Measurements from ENCODE around the gene TEX19.

DNA sequence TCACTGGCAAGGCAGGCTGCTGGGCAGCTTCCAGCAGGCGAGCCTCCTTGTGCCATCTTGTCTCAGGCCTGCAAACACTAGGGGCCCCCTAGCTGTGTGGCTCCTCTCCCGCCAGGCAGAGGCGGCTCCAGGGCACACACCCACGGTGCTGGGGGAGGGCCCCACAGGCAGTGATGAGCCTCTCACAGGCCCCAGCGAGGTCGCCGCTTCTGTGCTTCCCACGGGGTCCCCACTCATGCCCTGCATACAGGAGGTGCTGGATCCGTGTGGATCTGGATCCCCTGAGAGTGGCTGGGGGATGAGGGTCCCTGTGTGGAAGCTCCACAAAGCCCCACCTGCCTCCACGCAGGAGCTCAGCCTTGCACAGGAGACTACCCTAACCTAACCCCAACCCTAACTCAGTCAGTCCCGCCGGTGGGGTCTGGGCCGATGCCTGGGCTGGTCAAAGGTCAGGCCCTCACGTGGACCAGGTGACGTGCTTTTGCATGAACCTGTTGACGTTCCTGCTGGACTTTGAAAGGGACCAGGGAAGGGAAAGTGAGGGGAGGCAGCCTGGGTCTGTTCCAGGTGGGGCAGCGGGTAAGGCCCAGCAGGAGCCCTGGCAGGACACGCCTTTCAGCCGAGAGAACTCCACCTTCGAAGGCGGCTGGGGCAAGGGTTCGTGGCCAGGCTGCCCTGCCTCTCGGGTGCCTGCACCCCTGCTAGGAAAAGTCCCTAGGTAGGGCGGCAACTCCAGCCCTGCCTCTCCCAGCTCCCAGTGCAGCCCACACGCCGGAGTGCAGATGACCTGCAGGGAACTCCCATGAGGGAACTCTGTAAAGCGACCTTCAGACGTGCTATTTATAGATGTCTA, 30.7 kb upstream of the TEX19 start:
- TF ChIP-seq, protein P1, sequence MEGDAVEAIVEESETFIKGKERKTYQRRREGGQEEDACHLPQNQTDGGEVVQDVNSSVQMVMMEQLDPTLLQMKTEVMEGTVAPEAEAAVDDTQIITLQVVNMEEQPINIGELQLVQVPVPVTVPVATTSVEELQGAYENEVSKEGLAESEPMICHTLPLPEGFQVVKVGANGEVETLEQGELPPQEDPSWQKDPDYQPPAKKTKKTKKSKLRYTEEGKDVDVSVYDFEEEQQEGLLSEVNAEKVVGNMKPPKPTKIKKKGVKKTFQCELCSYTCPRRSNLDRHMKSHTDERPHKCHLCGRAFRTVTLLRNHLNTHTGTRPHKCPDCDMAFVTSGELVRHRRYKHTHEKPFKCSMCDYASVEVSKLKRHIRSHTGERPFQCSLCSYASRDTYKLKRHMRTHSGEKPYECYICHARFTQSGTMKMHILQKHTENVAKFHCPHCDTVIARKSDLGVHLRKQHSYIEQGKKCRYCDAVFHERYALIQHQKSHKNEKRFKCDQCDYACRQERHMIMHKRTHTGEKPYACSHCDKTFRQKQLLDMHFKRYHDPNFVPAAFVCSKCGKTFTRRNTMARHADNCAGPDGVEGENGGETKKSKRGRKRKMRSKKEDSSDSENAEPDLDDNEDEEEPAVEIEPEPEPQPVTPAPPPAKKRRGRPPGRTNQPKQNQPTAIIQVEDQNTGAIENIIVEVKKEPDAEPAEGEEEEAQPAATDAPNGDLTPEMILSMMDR (conservative IDR thresholded peaks at IDR 0.05; ENCODE audit: low read depth in 2 of 2) = no peak
- TF ChIP-seq, protein P2, sequence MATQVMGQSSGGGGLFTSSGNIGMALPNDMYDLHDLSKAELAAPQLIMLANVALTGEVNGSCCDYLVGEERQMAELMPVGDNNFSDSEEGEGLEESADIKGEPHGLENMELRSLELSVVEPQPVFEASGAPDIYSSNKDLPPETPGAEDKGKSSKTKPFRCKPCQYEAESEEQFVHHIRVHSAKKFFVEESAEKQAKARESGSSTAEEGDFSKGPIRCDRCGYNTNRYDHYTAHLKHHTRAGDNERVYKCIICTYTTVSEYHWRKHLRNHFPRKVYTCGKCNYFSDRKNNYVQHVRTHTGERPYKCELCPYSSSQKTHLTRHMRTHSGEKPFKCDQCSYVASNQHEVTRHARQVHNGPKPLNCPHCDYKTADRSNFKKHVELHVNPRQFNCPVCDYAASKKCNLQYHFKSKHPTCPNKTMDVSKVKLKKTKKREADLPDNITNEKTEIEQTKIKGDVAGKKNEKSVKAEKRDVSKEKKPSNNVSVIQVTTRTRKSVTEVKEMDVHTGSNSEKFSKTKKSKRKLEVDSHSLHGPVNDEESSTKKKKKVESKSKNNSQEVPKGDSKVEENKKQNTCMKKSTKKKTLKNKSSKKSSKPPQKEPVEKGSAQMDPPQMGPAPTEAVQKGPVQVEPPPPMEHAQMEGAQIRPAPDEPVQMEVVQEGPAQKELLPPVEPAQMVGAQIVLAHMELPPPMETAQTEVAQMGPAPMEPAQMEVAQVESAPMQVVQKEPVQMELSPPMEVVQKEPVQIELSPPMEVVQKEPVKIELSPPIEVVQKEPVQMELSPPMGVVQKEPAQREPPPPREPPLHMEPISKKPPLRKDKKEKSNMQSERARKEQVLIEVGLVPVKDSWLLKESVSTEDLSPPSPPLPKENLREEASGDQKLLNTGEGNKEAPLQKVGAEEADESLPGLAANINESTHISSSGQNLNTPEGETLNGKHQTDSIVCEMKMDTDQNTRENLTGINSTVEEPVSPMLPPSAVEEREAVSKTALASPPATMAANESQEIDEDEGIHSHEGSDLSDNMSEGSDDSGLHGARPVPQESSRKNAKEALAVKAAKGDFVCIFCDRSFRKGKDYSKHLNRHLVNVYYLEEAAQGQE (IDR thresholded peaks at IDR 0.05; ENCODE audit: unreplicated experiment) = no peak
- TF ChIP-seq ZNF114 (CRISPR knock-in tag; IDR thresholded peaks at IDR 0.05) (no peak), POLR2AphosphoS5 (IDR thresholded peaks at IDR 0.05; ENCODE audit: low read depth) (no peak)

Measured in GM23338 (cell line).